DND-41 (cell line): ENCODE data around the gene CDT1.

Experiments used
- EZH2 ChIP-seq: IDR thresholded peaks from 3 replicates; pipeline ENCODE4 v1.6.1; 2012; ENCODE audit warnings: borderline replicate concordance, low read depth, mild to moderate bottlenecking, moderate library complexity, low read length, inconsistent platforms; ENCODE audit not compliant: severe bottlenecking
- TF ChIP-seq, protein P1 (sequence below): IDR thresholded peaks from 2 replicates; pipeline ENCODE4 v1.5.1; 2012; ENCODE audit warnings: borderline replicate concordance, low read length, moderate library complexity, mild to moderate bottlenecking; ENCODE audit not compliant: poor library complexity, severe bottlenecking; ENCODE audit errors: extremely low read depth

- TF ChIP-seq, protein P1, sequence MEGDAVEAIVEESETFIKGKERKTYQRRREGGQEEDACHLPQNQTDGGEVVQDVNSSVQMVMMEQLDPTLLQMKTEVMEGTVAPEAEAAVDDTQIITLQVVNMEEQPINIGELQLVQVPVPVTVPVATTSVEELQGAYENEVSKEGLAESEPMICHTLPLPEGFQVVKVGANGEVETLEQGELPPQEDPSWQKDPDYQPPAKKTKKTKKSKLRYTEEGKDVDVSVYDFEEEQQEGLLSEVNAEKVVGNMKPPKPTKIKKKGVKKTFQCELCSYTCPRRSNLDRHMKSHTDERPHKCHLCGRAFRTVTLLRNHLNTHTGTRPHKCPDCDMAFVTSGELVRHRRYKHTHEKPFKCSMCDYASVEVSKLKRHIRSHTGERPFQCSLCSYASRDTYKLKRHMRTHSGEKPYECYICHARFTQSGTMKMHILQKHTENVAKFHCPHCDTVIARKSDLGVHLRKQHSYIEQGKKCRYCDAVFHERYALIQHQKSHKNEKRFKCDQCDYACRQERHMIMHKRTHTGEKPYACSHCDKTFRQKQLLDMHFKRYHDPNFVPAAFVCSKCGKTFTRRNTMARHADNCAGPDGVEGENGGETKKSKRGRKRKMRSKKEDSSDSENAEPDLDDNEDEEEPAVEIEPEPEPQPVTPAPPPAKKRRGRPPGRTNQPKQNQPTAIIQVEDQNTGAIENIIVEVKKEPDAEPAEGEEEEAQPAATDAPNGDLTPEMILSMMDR, result no peak
- TF ChIP-seq EZH2, result no peak
Observed at GRCh38 chr16:88815227-88815626, 11.6 kb downstream of the CDT1 start.
